GM12864 (cell line): ENCODE data around the gene FRMD4B.

ENCODE experiments used
- DNase-seq: peaks from one replicate; pipeline ENCODE4 v3.0.0-alpha.2; 2011; ENCODE audit warnings: low read depth
- H3K4me3 ChIP-seq: 2 replicates; pipeline ENCODE4 v1.5.1; 2011; ENCODE audit warnings: mild to moderate bottlenecking, low read depth, low read length, control low read depth
- TF ChIP-seq, protein P1 (sequence below): IDR thresholded peaks from 2 replicates; pipeline ENCODE4 v1.5.1; 2011; ENCODE audit warnings: low read depth, mild to moderate bottlenecking, moderate library complexity, low read length, control low read depth, inconsistent platforms; ENCODE audit errors: missing control alignments

Gene FRMD4B

DNA sequence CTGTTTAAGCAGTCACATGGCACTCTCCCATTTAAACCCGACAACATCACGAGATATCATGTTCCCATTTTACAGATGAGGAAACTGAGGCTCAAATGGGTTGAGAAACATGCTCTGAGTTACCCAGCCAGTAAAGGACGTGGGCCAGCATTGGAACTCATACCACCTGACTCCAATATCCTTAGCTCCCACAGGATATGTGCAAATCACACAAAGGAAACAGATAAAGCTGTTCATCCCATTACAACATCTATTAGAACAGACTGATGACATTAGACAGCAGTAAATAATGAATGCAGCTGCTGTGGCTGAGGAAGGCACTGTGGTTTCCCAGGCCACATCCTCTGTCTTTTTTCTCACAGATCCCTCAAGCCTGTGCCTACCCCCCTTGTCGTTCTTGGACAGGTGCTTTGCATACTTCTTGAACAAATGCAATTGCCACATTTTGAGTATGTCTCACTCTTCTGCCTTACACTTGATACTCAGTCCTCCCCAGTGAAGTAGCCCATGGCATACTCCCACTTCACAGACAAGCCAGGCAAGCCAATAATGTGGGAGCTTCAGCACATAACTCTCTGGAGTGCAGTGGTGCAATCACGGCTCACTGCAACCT, 17.7 kb downstream of the FRMD4B start:
- peak; percentile 74 for DNase-seq
- TF ChIP-seq, protein P1, sequence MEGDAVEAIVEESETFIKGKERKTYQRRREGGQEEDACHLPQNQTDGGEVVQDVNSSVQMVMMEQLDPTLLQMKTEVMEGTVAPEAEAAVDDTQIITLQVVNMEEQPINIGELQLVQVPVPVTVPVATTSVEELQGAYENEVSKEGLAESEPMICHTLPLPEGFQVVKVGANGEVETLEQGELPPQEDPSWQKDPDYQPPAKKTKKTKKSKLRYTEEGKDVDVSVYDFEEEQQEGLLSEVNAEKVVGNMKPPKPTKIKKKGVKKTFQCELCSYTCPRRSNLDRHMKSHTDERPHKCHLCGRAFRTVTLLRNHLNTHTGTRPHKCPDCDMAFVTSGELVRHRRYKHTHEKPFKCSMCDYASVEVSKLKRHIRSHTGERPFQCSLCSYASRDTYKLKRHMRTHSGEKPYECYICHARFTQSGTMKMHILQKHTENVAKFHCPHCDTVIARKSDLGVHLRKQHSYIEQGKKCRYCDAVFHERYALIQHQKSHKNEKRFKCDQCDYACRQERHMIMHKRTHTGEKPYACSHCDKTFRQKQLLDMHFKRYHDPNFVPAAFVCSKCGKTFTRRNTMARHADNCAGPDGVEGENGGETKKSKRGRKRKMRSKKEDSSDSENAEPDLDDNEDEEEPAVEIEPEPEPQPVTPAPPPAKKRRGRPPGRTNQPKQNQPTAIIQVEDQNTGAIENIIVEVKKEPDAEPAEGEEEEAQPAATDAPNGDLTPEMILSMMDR = no peak

DNA sequence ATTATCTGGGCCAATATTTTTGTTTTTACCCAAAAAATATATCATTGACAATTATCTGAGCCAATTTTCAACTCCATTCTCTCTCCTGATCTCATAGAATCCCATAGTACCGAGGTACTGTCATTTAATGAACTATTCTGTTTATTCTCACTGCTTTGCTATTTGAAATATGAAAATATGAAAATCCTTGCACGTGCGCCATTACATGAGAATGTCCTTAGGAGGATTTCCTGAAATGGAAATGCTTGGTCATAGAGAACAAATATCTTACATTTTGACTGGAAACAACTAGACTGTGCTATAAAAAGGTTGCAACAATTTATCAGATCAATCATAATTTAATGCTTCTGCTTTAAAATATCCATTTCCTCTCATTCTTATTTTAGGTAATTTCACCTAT, 18.3 kb downstream of the FRMD4B start:
- DNase-seq = no peak
- TF ChIP-seq, protein P1 = no peak
- no peak overlapping the region for H3K4me3 ChIP-seq

More for the DNA sequence above, 17.7 kb downstream of the FRMD4B start:
- H3K4me3 ChIP-seq = no peak overlapping the region

DNA sequence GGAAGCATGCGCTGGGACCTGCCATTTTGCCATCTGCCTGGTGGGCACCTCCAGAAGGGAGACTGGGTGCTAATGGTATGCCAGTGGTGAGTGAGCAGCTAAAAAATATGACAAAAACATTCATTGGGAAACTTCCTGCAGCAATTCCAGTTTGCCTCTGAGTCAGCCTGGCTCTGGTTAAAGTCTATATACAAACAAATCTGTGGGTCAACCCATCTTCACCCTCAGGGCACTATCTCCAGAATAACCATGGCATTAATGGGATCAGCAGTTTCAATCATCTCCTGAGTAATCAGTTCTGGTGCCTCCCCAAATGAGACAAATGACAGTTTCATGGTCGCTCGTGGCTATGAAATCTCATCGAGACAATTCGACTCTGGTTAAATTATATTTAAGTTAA, 21.5 kb downstream of the FRMD4B start:
- no peak overlapping the region for H3K4me3 ChIP-seq
- TF ChIP-seq, protein P1 = no peak
- DNase-seq = no peak

DNA sequence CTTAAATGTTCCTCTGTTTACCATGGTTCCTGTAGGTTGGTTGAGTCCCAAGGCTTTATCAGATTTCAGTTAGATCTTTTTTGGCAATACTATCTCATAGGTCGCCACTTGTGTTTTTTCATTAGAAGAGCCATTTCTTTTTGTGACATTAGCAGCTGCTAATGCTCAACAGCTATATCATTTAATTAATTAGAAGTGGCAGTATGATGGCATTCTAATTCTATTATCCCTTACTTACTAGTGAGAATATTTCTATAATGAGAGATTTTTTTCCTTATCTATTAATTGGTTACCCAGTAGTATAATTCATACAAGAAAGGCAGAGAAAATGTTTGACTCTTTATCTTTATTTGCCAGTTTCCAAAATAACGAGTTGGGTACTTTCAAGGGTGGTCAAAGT, 25.2 kb downstream of the FRMD4B start:
- TF ChIP-seq, protein P1 = no peak
- no peak overlapping the region for H3K4me3 ChIP-seq
- DNase-seq = no peak

DNA sequence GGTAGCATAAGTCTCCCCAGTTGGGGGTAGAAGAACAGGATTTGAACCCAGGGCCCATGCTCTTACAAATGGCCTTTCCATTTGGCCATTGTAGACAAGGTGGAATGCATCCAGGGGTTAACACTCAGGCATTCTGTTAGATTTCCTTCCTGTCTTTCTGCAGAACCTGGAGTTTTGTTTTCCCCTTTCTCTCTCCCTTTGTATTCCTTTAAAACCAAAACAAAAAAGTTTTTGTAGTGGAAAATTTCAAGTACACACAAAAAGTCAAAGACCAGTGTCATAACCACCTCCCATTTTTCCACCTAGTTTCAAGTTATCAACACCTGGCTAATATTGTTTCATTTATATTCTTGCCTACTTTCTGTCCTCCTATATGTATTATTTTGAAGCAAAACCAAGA, 26.0 kb downstream of the FRMD4B start:
- H3K4me3 ChIP-seq = no peak overlapping the region
- TF ChIP-seq, protein P1 = no peak
- DNase-seq = no peak

DNA sequence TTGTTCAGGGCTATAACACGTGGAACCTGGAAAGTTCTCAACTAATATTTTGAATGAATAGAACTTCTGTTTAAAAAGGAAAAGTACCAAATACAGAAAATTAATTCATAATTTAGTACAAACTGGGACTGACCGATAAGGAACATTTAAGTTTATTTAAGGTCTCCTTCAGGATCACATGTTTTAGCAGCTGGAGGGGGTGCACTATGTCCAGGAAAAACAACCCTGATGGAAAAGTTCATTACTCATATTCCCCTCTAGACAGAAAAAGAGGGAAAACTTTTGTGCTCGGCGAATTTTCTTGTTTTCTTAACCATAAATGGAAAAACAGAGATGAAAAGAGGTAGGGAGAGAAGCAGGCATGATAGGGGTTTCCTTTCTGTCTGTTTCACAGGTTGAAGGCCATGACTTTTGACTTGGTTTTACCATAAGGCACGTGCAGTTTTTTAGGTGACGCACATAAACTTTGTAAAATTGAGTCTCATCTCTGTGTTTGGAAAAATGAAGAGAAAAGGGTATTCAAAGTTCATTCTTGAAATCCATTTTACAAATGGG, 26.5 kb downstream of the FRMD4B start:
- DNase-seq = no peak
- TF ChIP-seq, protein P1 = no peak
- no peak overlapping the region for H3K4me3 ChIP-seq

DNA sequence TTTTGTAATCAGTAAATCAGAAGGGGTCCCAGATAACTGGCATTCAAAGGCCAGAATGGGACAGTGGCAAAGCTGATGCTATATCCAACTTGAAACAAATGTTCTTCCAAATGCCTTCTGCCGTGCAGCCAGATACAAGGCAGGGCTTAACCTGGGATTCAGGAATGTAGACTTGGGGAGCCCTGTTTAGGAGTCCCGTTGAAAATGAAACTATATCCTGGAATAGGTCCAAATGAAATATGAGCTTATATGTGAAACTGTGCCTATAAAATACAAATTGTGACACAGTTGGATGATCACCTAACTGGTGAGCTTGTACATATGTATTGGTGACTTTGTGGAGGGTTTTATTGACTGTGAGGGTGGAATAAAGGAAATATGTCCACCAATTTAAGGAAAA, 28.7 kb downstream of the FRMD4B start:
- no peak overlapping the region for H3K4me3 ChIP-seq
- TF ChIP-seq, protein P1 = no peak
- DNase-seq = no peak
